Measurements from ENCODE around the gene ULBP2.
"Not testable (repeated sequence)": the region's sequence is repeated elsewhere in the genome, so short reads cannot be mapped to it uniquely, and the experiment has no call there.

ULBP2 gene

GRCh38 chr6:149925974-149926777, 15.6 kb upstream of the ULBP2 start:
- DNase-seq (ENCODE audit: low read depth): peak; percentile 34

- DNase-seq (ENCODE audit: low read depth): not testable (repeated sequence)
These were observed 14.8 kb upstream of the ULBP2 start for GRCh38 chr6:149927025-149927424.

GRCh38 chr6:149929422-149929821, 12.4 kb upstream of the ULBP2 start:
- DNase-seq (ENCODE audit: low read depth): no peak

- no peak for DNase-seq (ENCODE audit: low read depth)
These were observed 10.3 kb upstream of the ULBP2 start for GRCh38 chr6:149931501-149931900.

GRCh38 chr6:149933036-149933435, 8.8 kb upstream of the ULBP2 start:
- DNase-seq (ENCODE audit: low read depth): no peak

- no peak for DNase-seq (ENCODE audit: low read depth)
These were observed 8.4 kb upstream of the ULBP2 start for GRCh38 chr6:149933461-149933860.

GRCh38 chr6:149934249-149935156, 7.3 kb upstream of the ULBP2 start:
- no peak for DNase-seq (ENCODE audit: low read depth)

GRCh38 chr6:149935246-149935645, 6.6 kb upstream of the ULBP2 start:
- DNase-seq (ENCODE audit: low read depth): no peak

GRCh38 chr6:149935668-149936067, 6.1 kb upstream of the ULBP2 start:
- no peak for DNase-seq (ENCODE audit: low read depth)

- DNase-seq (ENCODE audit: low read depth): no peak
These were observed 5.1 kb upstream of the ULBP2 start for GRCh38 chr6:149936743-149937142.

GRCh38 chr6:149938013-149938570, 3.7 kb upstream of the ULBP2 start:
- not testable (repeated sequence) for DNase-seq (ENCODE audit: low read depth)

- peak; percentile 45 for DNase-seq (ENCODE audit: low read depth)
These were observed 3.1 kb upstream of the ULBP2 start for GRCh38 chr6:149938571-149939355.

- no peak for DNase-seq (ENCODE audit: low read depth)
These were observed 2.5 kb upstream of the ULBP2 start for GRCh38 chr6:149939356-149939648.

GRCh38 chr6:149939909-149940671, 1.7 kb upstream of the ULBP2 start:
- no peak for DNase-seq (ENCODE audit: low read depth)

GRCh38 chr6:149940672-149940982, 1.2 kb upstream of the ULBP2 start:
- no peak for DNase-seq (ENCODE audit: low read depth)

- no peak for DNase-seq (ENCODE audit: low read depth)
These were observed 631 bp downstream of the ULBP2 start for GRCh38 chr6:149942461-149942829.

GRCh38 chr6:149943321-149943720, 1.5 kb downstream of the ULBP2 start:
- not testable (repeated sequence) for DNase-seq (ENCODE audit: low read depth)

GRCh38 chr6:149945276-149945675, 3.5 kb downstream of the ULBP2 start:
- not testable (repeated sequence) for DNase-seq (ENCODE audit: low read depth)

- DNase-seq (ENCODE audit: low read depth): not testable (repeated sequence)
These were observed 4.8 kb downstream of the ULBP2 start for GRCh38 chr6:149946631-149947030.

GRCh38 chr6:149947533-149947932, 5.7 kb downstream of the ULBP2 start:
- DNase-seq (ENCODE audit: low read depth): not testable (repeated sequence)

- DNase-seq (ENCODE audit: low read depth): no peak
These were observed 6.2 kb downstream of the ULBP2 start for GRCh38 chr6:149948011-149948410.

GRCh38 chr6:149948616-149949015, 6.8 kb downstream of the ULBP2 start:
- no peak for DNase-seq (ENCODE audit: low read depth)
